ENCODE data around the gene SERPINB2. TPM values are rescaled to one million over a fixed set of nuclear protein-coding genes. Genes with fewer than 3 reads are reported as not detected.

The SERPINB2 gene
- total RNA-seq, 1 donor from 2014 or later = 1.7 TPM

DNA sequence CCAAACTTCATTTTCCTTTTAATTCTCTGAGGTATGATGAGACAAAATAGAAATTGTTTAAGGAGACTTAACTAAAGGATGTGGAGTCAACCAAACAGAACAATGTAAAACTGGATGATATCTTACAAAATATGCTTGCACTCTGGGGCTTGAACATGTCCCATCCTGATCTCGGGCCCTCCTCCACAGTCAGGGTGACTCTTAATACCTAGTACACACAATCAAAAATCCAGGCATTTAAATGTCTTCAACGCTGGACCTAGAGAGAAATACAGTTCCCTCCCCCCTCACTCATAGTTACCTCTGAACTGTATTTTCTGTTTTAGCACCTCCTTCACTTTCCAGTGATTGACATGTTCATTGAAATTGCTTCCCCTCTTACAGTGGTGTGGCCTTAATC, 36.9 kb upstream of the SERPINB2 start:
- peak; percentile 17 for FAIRE-seq
- peaks cover 4% of the 10 kb centered on the region for H3K9me3 Mint-ChIP-seq (ENCODE audit: unreplicated experiment)
- H3K36me3 Mint-ChIP-seq (ENCODE audit: low read depth, unreplicated experiment) = no peaks in the 10 kb centered on the region

DNA sequence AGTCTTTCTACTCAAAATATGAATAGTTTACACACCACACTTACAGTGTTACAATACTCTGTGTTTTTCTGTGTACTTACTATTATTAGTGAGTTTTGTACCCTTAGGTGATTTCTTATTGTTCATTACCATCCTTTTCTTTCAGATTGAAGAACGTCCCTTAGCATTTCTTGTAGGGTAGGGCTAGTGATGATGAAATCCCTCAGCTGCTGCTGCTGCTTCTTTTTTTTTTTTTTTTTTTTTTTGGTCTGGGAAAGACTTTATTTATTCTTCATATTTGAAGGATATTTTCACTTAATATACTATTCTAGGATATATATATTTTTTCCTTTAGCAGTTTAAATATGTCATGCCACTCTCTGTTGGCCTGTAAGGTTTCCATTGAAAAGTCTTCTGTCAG, 29.0 kb upstream of the SERPINB2 start:
- H3K9me3 Mint-ChIP-seq (ENCODE audit: unreplicated experiment) = peaks cover 7% of the 10 kb centered on the region
- TF ChIP-seq EZH2 (IDR thresholded peaks at IDR 0.05; ENCODE audit: insufficient read depth, low read length) = no peak
- TF ChIP-seq, protein P1, sequence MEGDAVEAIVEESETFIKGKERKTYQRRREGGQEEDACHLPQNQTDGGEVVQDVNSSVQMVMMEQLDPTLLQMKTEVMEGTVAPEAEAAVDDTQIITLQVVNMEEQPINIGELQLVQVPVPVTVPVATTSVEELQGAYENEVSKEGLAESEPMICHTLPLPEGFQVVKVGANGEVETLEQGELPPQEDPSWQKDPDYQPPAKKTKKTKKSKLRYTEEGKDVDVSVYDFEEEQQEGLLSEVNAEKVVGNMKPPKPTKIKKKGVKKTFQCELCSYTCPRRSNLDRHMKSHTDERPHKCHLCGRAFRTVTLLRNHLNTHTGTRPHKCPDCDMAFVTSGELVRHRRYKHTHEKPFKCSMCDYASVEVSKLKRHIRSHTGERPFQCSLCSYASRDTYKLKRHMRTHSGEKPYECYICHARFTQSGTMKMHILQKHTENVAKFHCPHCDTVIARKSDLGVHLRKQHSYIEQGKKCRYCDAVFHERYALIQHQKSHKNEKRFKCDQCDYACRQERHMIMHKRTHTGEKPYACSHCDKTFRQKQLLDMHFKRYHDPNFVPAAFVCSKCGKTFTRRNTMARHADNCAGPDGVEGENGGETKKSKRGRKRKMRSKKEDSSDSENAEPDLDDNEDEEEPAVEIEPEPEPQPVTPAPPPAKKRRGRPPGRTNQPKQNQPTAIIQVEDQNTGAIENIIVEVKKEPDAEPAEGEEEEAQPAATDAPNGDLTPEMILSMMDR (IDR thresholded peaks at IDR 0.05; ENCODE audit: insufficient read depth, low read depth, low read length) = no peak
- Histone ChIP-seq H3K4me2 (ENCODE audit: low read length) (no peak overlapping the region), H3K9ac (ENCODE audit: low read length) (no peak overlapping the region), H3K27me3 (ENCODE audit: insufficient read depth, low read length) (no peaks in the 10 kb centered on the region), H3K4me3 (ENCODE audit: insufficient read depth, low read depth, low read length) (no peak overlapping the region), H3K4me1 (ENCODE audit: insufficient read depth, low read length) (no peaks in the 10 kb centered on the region), H3K79me2 (ENCODE audit: insufficient read depth, low read length) (no peaks in the 10 kb centered on the region), H3K36me3 (ENCODE audit: insufficient read depth, low read length) (no peaks in the 10 kb centered on the region), H3K27ac (ENCODE audit: low read depth, low read length) (no peak overlapping the region), H3K9me3 (ENCODE audit: insufficient read depth, low read depth, low read length) (no peaks in the 10 kb centered on the region), H2AFZ (ENCODE audit: low read depth, low read length) (no peak overlapping the region), H4K20me1 (ENCODE audit: insufficient read depth, low read length) (no peaks in the 10 kb centered on the region)
- no peaks in the 10 kb centered on the region for H3K36me3 Mint-ChIP-seq (ENCODE audit: low read depth, unreplicated experiment)
- peaks cover 2% of the 10 kb centered on the region for H3K27me3 Mint-ChIP-seq (ENCODE audit: low read depth, unreplicated experiment)
- DNase-seq (ENCODE audit: low read depth) (no peak), FAIRE-seq (no peak)
- no peaks in the 10 kb centered on the region for H3K4me1 Mint-ChIP-seq (ENCODE audit: low read depth, unreplicated experiment)
- no peak overlapping the region for H3K27ac Mint-ChIP-seq (ENCODE audit: unreplicated experiment)
- H3K4me3 Mint-ChIP-seq (ENCODE audit: unreplicated experiment) = no peak overlapping the region

More for the DNA sequence above, 36.9 kb upstream of the SERPINB2 start:
- TF ChIP-seq, protein P1 (IDR thresholded peaks at IDR 0.05; ENCODE audit: insufficient read depth, low read depth, low read length) = no peak
- no peak for TF ChIP-seq EZH2 (IDR thresholded peaks at IDR 0.05; ENCODE audit: insufficient read depth, low read length)
- Histone ChIP-seq H3K27me3 (ENCODE audit: insufficient read depth, low read length) (no peaks in the 10 kb centered on the region), H3K79me2 (ENCODE audit: insufficient read depth, low read length) (no peaks in the 10 kb centered on the region), H3K4me2 (ENCODE audit: low read length) (no peak overlapping the region), H3K4me1 (ENCODE audit: insufficient read depth, low read length) (no peaks in the 10 kb centered on the region), H3K9me3 (ENCODE audit: insufficient read depth, low read depth, low read length) (no peaks in the 10 kb centered on the region), H3K9ac (ENCODE audit: low read length) (no peak overlapping the region), H2AFZ (ENCODE audit: low read depth, low read length) (no peak overlapping the region), H4K20me1 (ENCODE audit: insufficient read depth, low read length) (no peaks in the 10 kb centered on the region), H3K36me3 (ENCODE audit: insufficient read depth, low read length) (no peaks in the 10 kb centered on the region), H3K27ac (ENCODE audit: low read depth, low read length) (no peak overlapping the region), H3K4me3 (ENCODE audit: insufficient read depth, low read depth, low read length) (no peak overlapping the region)
- no peaks in the 10 kb centered on the region for H3K27me3 Mint-ChIP-seq (ENCODE audit: low read depth, unreplicated experiment)
- no peak overlapping the region for H3K27ac Mint-ChIP-seq (ENCODE audit: unreplicated experiment)
- H3K4me3 Mint-ChIP-seq (ENCODE audit: unreplicated experiment) = no peak overlapping the region
- no peaks in the 10 kb centered on the region for H3K4me1 Mint-ChIP-seq (ENCODE audit: low read depth, unreplicated experiment)
- no peak for DNase-seq (ENCODE audit: low read depth)

DNA sequence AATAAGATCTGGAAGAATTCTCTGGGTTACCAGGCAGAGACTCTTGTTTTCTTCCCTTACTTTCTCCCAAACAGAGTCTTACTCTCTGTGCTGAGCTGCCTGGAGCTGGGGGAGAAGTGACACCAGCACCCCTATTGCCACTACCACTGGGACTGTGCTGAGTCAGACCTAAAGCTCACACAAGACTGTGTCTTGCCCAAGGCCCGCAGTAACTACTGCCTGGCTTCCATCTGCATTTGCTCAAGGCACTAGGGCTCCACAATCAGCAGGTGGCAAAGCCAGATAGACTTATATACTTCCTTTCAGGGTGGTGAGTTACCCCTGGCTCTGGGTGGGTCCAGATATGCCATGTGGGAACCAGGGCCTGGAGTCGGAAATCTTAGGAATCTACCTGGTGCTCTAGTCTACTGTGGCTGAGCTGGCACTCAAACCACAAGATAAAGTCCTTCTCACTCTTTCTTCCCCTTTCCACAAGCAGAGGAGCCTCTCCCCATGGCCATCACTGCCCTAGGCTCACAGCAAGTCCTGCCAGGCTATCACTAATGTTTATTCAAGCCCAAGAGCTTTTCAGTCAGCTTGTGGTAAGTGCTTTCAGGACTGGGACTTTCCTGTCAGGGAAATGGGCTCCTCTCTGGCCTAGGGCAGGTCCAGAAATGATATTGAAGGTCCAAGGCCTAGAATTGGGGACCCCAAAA, 27.6 kb upstream of the SERPINB2 start:
- no peaks in the 10 kb centered on the region for H3K4me1 ChIP-seq (ENCODE audit: insufficient read depth, low read length)
- Mint-ChIP-seq H3K27me3 (ENCODE audit: low read depth, unreplicated experiment) (peaks cover 2% of the 10 kb centered on the region), H3K36me3 (ENCODE audit: low read depth, unreplicated experiment) (no peaks in the 10 kb centered on the region), H3K27ac (ENCODE audit: unreplicated experiment) (no peak overlapping the region), H3K4me1 (ENCODE audit: low read depth, unreplicated experiment) (no peaks in the 10 kb centered on the region), H3K4me3 (ENCODE audit: unreplicated experiment) (no peak overlapping the region), H3K9me3 (ENCODE audit: unreplicated experiment) (peaks cover 5% of the 10 kb centered on the region)
- no peaks in the 10 kb centered on the region for H3K36me3 ChIP-seq (ENCODE audit: insufficient read depth, low read length)
- no peaks in the 10 kb centered on the region for H3K27me3 ChIP-seq (ENCODE audit: insufficient read depth, low read length)
- H3K4me2 ChIP-seq (ENCODE audit: low read length) = no peak overlapping the region
- no peak overlapping the region for H3K4me3 ChIP-seq (ENCODE audit: insufficient read depth, low read depth, low read length)
- no peak overlapping the region for H3K27ac ChIP-seq (ENCODE audit: low read depth, low read length)
- H3K79me2 ChIP-seq (ENCODE audit: insufficient read depth, low read length) = no peaks in the 10 kb centered on the region
- no peak overlapping the region for H2AFZ ChIP-seq (ENCODE audit: low read depth, low read length)
- no peak for FAIRE-seq
- H3K9me3 ChIP-seq (ENCODE audit: insufficient read depth, low read depth, low read length) = no peaks in the 10 kb centered on the region
- no peaks in the 10 kb centered on the region for H4K20me1 ChIP-seq (ENCODE audit: insufficient read depth, low read length)
- no peak overlapping the region for H3K9ac ChIP-seq (ENCODE audit: low read length)
- no peak for DNase-seq (ENCODE audit: low read depth)
- TF ChIP-seq, protein P1 (IDR thresholded peaks at IDR 0.05; ENCODE audit: insufficient read depth, low read depth, low read length) = no peak
- no peak for TF ChIP-seq EZH2 (IDR thresholded peaks at IDR 0.05; ENCODE audit: insufficient read depth, low read length)

All from astrocyte (in vitro differentiated cells and primary cell).